Sigmoid colon (tissue), 4 donors: Measurements from ENCODE around the gene ZBTB7B.

Experiments
- POLR2AphosphoS5 ChIP-seq, 4 donors: sonication (generic); formaldehyde crosslinking; IDR thresholded peaks; one replicate each; pipeline ENCODE4 v1.6.1; 2017; ENCODE audit warnings: antibody characterized with exemption in 4 of 4
- TF ChIP-seq, protein P1 (sequence below), 4 experiments: fragments of 450-650 bp in 3 of 4; fragments of 200-600 bp in 1 of 4; IDR thresholded peaks; one replicate each; pipeline ENCODE4 v1.5.1; 2016 to 2019; ENCODE audit warnings: antibody characterized with exemption in 4 of 4, mild to moderate bottlenecking in 3 of 4, moderate library complexity in 2 of 4

- TF ChIP-seq POLR2AphosphoS5 (IDR thresholded peaks at IDR 0.05): no peak
- TF ChIP-seq, protein P1, sequence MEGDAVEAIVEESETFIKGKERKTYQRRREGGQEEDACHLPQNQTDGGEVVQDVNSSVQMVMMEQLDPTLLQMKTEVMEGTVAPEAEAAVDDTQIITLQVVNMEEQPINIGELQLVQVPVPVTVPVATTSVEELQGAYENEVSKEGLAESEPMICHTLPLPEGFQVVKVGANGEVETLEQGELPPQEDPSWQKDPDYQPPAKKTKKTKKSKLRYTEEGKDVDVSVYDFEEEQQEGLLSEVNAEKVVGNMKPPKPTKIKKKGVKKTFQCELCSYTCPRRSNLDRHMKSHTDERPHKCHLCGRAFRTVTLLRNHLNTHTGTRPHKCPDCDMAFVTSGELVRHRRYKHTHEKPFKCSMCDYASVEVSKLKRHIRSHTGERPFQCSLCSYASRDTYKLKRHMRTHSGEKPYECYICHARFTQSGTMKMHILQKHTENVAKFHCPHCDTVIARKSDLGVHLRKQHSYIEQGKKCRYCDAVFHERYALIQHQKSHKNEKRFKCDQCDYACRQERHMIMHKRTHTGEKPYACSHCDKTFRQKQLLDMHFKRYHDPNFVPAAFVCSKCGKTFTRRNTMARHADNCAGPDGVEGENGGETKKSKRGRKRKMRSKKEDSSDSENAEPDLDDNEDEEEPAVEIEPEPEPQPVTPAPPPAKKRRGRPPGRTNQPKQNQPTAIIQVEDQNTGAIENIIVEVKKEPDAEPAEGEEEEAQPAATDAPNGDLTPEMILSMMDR (IDR thresholded peaks at IDR 0.05): no peak
Measured at GRCh38 chr1:154964359-154964758, 38.2 kb upstream of the ZBTB7B start.
